NCI-H1436 treated with DMSO at 0.1 percent for 48 hours (cell line): ENCODE data around the gene ADPGK.
"Not testable (repeated sequence)": the region's sequence is repeated elsewhere in the genome, so short reads cannot be mapped to it uniquely, and the experiment has no call there.

Experiments used
- DNase-seq: peaks from one replicate; lab custom pipeline; 2025; lab: John Stamatoyannopoulos, UW

ADPGK gene

DNA sequence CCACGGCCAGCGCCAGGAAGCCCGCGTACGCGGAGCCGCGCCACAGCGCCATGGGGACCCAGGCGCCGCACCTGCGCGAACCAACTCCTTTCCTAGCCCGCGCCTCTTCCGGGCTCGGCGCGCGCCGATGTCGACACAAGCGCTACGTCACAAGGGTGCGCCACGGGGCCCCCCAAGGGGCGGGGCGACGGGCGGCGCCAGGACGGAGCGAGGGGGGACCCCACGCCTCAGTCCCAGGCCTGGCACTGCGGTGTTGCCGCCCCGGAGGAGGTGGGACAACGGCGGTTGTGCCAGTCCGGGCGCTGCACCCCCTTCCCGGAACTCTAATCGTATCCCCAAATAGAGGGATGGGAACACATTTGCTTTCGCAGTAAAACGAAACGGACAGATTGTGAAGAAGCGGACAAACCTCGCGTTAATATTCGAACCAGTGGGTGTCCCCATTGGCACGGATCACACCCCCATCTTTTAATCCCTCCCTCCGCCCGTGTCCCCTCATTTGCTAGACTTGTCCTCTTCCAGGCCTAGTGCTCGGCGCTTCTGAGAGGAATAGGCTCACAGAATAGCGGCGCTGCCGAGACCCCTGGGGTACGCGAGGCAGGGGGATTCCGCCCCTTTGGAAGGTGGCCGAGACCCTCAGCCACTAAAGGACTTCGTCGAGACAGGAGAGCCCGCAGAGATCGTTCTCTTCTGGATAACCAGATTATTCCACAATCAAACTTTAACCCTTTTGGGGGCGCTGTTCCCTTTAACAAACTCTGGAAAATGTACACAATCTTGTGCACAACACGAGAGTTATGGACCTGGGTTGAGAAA lies at the start of gene ADPGK:
TSS of gene ADPGK (minus strand) at position 119 of the 816 bp plus-strand sequence. CDS start at position 52, 67 bp downstream.
- peak; percentile 59 for DNase-seq

DNA sequence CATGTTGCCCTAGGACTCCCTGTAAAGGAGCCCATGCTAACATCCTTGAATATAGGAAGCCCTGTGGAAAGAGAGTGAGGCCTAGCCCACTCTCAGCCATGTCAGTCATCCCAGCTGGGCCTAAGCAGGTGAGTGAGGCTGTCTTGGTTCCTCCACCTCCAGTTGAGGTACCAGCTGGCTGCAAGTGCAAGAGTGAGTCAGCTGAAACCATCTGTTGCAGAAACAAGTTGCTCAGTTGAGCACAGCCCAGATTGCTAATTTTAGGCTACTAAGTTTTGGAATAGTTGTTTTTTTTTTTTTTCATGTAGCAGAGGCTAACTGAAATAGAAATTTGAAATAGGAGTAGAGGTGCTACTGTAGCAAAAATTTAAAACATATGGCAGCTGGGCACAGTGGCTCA lies 43.7 kb upstream of the ADPGK start:
- DNase-seq, result no peak

GRCh38 chr15:72826611-72827010 lies 43.1 kb upstream of the ADPGK start:
- DNase-seq, result no peak

- no peak for DNase-seq
Observed at GRCh38 chr15:72825829-72826228, 42.3 kb upstream of the ADPGK start.

DNA sequence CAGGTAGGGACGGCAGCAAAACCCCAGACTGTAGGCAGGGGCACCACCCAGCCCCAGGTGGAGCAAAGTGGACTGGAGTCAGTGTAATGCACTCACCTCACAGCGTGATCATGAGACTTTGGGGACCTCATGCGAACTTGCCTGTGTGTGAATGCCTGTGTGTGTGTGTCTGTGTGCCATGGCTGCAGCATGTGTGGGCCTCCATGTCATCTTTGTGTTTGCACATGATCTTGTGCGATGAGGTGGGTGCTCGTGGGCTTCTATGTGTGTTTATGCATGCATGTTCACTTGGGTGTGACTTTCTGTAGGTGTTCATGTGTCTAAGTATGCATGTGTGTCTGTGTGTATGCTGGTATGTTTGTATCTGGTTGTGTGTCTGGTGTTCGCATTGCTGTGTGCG lies 41.2 kb upstream of the ADPGK start:
- no peak for DNase-seq

DNA sequence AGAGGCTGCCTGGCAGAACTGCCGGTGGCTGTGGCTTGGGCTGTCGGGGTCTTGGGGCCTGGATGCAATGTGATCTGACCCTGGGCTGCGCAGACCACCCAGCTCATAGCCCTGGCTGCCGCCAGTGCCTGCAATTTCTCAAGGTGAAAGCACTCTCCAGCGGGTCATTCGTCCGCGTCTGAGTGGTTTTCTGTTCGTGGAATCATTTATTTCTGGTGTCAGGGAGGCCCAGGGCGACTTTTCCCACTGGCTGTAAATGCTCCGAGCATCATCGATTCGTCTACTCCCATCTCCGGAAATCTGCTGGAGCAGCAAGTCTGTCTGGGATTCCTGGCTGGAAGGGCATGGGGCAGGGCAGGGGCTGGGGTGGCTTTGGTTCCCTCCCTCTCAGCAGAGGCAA lies 40.6 kb upstream of the ADPGK start:
- no peak for DNase-seq

GRCh38 chr15:72820278-72820677 lies 36.7 kb upstream of the ADPGK start:
- no peak for DNase-seq

DNA sequence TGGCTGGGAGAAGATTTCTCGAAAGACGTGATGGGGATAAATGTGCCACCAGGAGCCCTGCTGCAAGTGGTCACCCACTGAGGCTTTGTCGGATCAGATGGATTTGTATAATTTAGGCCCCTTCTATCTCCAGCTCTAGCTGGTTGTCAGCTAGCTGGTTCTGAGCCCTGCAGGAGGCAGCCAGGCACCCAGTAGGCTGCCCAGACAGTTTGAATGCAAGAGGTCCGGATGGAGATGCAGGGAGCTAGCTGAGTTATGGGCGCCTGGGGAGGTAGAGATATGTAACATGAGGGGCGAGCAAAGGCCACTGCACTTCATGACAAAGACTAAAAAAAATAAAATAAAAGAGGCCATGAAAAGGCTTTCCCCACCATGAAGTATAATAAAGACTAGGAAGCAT lies 35.1 kb upstream of the ADPGK start:
- DNase-seq, result no peak

DNA sequence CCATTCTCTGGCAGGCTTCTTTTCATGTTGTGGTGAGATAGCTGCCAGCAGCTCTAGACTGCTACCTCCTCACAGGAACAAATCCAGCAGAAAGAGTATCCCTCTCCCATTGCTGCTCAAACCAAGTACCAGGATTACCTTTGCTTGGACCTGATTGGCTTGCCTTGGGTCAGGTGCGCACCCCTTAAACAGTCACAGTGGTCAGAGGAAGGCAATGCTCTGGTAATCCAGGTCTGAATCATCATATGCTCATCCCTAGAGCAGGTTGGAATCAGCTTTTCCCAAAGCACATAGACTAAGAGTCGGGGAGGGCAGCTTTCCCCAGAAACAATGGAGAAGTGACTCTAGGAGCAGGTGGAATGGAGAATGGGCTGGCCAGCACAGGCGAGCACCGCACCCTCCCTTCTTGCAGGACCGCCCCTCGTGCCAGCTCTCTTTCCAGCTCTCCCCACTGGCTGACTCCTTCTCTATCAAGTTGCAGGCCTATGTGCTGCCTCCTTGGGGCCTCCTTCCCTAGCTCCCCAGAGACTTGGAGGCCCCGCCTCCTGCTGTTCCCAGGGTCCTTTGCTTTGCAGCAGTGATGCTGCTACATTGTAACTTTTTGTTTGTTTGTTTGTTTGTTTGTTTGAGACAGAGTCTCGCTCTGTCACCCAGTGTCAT lies 29.9 kb upstream of the ADPGK start:
- no peak for DNase-seq

DNA sequence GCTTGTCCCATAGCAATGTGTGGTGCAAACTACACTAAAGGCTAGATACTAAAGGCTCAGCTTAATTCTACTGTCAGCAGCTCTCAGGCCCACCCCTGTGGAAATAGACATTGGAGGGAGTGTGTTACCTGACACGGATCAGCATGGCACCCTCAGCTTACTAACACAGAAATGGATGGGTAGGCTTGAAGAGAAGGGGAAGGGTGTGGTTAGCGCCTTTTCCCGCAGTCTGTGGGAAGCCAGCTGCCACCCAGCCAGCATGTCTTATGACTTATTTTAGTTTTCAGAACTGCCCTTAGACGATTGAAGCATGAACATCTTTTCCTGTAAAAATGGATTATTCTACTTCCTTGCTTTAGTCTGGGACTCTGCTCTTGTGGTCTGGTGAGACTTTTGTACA lies 25.8 kb upstream of the ADPGK start:
- no peak for DNase-seq

DNA sequence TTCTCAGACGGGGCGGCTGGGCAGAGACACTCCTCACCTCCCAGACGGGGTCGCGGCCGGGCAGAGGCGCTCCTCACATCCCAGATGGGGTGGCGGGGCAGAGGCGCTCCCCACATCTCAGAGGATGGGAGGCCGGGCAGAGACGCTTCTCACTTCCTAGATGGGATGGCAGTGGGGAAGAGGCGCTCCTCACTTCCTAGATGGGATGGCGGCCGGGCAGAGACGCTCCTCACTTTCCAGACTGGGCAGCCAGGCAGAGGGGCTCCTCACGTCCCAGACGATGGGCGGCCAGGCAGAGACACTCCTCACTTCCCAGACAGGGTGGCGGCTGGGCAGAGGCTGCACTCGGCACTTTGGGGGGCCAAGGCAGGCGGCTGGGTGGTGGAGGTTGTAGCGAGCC lies 23.8 kb upstream of the ADPGK start:
- not testable (repeated sequence) for DNase-seq

DNA sequence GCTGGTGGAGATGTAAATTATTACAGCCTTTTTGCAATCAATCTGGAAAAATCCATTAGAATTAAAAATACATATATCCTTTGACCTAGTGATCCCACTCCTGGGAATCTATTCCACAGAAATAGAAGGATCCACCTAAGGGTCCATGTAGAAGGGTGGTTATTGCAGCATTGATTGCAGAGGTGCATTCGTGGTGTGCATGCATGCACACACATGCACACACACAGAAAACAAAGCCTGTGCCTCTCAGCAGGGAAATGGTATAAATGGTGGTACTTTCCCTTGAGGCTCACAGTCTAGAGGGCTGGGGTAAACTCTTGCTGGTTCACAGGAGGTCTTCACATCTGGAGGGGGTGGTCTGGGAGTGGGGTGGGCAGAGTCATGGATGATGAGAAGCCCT lies 19.4 kb upstream of the ADPGK start:
- no peak for DNase-seq

GRCh38 chr15:72801590-72802325 lies 18.2 kb upstream of the ADPGK start:
- DNase-seq, result no peak

DNA sequence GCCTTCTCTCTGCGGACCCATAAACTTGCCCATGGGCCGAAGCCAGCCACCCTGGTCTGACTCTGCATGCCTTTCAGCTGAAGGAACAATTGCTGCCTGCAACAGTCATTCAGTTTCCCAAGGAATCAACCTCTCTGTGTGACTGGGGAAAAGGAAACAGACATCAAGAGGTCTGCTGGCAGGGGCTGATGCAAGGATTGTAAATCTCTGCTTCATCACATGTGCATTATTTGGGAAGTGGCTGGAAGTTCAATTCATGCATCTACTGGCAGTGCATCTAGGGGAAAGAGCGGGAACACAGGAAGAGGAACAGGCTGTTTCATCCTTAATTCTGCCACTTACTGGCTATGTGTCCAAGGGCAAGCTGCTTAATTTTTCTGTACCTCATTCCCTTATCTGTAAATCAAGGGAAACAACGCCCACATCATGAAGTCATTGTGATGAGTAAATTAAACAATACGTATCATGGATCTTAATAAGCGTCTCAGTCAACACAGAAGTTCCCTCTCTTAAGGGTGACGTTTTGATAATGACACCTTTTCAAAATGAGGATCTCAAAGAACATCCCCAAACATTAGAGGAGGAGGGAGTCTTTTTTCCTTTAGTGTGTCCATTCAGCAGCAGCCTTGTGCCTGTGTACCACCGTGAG lies 17.4 kb upstream of the ADPGK start:
- no peak for DNase-seq

- DNase-seq, result no peak
Observed at GRCh38 chr15:72797834-72798233, 14.3 kb upstream of the ADPGK start.

GRCh38 chr15:72797338-72797689 lies 13.8 kb upstream of the ADPGK start:
- no peak for DNase-seq

- no peak for DNase-seq
Observed at GRCh38 chr15:72796515-72797337, 13.2 kb upstream of the ADPGK start.

GRCh38 chr15:72796210-72796514 lies 12.6 kb upstream of the ADPGK start:
- no peak for DNase-seq

DNA sequence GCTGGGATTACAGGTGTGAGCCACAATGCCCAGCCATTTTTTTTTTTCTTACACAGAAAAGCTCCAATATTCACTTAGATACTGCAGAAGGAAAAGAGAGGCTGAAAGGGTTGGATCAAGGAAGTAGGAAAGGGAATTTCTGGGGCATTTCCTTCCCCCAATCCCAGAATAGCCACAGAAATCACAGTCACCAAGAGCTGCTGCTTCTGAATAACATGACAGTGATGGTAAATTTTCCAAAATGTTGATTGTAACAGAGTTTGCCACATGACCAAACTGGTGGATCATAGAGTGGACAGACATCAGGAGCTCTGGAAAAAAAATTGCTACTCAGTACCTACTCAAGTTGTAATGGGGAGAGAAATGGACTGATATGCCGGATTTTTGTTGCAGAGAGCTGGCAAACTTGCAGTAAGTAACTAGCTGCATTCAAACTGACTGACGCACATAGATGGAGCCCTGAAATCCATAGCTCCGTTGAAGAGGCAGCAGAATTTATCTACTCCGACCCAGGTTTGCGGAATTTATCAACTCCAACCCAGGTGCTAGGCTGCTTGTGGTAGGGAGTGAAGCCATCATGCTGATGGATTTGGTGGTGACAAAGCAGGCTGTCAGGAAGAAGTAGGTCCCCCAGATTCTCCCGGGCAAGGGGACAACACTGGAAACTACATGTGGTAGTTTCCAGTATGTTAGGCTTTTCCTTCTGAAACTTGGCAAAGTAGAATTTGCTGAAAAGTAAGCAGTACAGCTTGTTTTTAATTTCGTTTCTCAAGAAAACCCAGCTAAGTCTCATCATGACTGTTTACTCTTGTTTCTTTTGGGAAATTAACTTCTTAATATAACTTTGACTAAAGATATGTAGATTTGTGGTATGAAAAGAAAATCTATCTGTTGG lies 10.5 kb upstream of the ADPGK start:
- DNase-seq, result no peak

- no peak for DNase-seq
Observed at GRCh38 chr15:72792431-72792830, 8.9 kb upstream of the ADPGK start.
